MG63 (cell line): ENCODE data around the gene PTPRT. TPM values are rescaled to one million over a fixed set of nuclear protein-coding genes. Genes with fewer than 3 reads are reported as not detected.

Source experiments
- DNase-seq: peaks from one replicate; pipeline ENCODE4 v3.0.0-alpha.2; 2020
- H3K27me3 ChIP-seq: fragments of 250-450 bp; sonication (Bioruptor Pico); 2 replicates; pipeline ENCODE4 v1.5.1; 2020; ENCODE audit warnings: mild to moderate bottlenecking, moderate library complexity
- H3K36me3 ChIP-seq: fragments of 250-450 bp; sonication (Bioruptor Pico); 2 replicates; pipeline ENCODE4 v1.5.1; 2020; ENCODE audit warnings: mild to moderate bottlenecking, moderate library complexity
- H3K4me3 ChIP-seq: fragments of 250-450 bp; sonication (Bioruptor Pico); 2 replicates; pipeline ENCODE4 v1.5.1; 2020; ENCODE audit warnings: mild to moderate bottlenecking, moderate library complexity
- H3K9me3 ChIP-seq: fragments of 250-450 bp; sonication (Bioruptor Pico); 2 replicates; pipeline ENCODE4 v1.5.1; 2020; ENCODE audit warnings: mild to moderate bottlenecking, moderate library complexity
- total RNA-seq: library from RNA; depleted of rRNA; stranded (reverse); fragments of >200 nt; shearing (Covaris generic); gene quantifications from 2 replicates; pipeline ENCODE4 v1.2.3, GENCODE V29; 2014; ENCODE audit warnings: low replicate concordance

The PTPRT gene
- total RNA-seq, 1 experiment from 2014 or later: not detected

GRCh38 chr20:42191140-42191860 lies 998.4 kb downstream of the PTPRT start:
- no peaks in the 10 kb centered on the region for H3K9me3 ChIP-seq
- no peaks in the 10 kb centered on the region for H3K36me3 ChIP-seq
- peak; percentile 12 for DNase-seq
- no peak overlapping the region for H3K4me3 ChIP-seq
- no peaks in the 10 kb centered on the region for H3K27me3 ChIP-seq

GRCh38 chr20:42190084-42190483 lies 999.6 kb downstream of the PTPRT start:
- Histone ChIP-seq H3K9me3 (no peaks in the 10 kb centered on the region), H3K4me3 (no peak overlapping the region), H3K27me3 (no peaks in the 10 kb centered on the region), H3K36me3 (no peaks in the 10 kb centered on the region)
- no peak for DNase-seq

DNA sequence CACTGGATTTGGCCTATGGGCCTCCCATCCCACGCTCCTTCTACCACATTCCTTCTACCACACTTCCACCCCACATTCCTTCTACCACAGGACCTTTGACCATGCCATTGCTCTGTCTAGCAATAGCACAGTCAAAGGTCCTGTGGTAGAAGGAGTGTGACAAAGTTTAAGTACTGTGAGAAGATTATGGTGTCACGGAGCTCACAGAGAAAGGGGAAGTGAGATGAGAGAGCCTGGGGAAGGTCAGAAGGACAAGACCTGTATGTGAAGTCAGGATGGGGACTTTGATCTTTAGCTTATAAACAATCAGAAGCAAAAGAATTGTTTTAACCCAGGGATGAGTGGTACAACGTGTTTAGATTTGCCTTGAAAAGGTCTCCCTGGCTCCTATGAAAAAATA lies 1003.4 kb downstream of the PTPRT start:
- no peaks in the 10 kb centered on the region for H3K36me3 ChIP-seq
- no peak for DNase-seq
- H3K9me3 ChIP-seq: no peaks in the 10 kb centered on the region
- H3K4me3 ChIP-seq: no peak overlapping the region
- H3K27me3 ChIP-seq: no peaks in the 10 kb centered on the region

GRCh38 chr20:42183147-42183546 lies 1006.6 kb downstream of the PTPRT start:
- no peaks in the 10 kb centered on the region for H3K36me3 ChIP-seq
- H3K4me3 ChIP-seq: no peak overlapping the region
- 0 out of 2 replicates have a peak, but pooled peaks cover 2% of the 10 kb centered on the region for H3K9me3 ChIP-seq
- H3K27me3 ChIP-seq: no peaks in the 10 kb centered on the region
- DNase-seq: no peak

GRCh38 chr20:42181064-42181463 lies 1008.6 kb downstream of the PTPRT start:
- DNase-seq: no peak
- Histone ChIP-seq H3K4me3 (no peak overlapping the region), H3K9me3 (0 out of 2 replicates have a peak, but pooled peaks cover 2% of the 10 kb centered on the region), H3K36me3 (no peaks in the 10 kb centered on the region), H3K27me3 (no peaks in the 10 kb centered on the region)

DNA sequence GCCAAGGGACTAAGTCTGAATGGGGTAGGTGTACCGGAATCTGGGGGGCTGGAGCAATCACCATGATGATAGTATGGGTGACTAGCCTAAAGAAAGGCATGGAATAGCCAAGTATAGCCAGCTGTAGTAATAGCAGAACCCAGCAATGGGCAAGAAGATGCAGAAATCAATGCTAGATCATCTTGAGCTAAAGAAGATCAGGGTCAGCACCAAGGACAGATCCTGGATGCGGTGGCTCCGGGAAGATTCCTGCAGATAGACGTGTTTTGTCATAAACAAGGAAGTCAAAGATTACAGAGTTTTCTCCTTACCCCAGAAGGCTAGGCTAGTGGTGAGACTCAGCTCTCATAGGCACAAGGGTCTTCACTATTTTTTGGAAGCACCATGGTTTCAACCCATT lies 1009.9 kb downstream of the PTPRT start:
- peak; percentile 23 for DNase-seq
- 0 out of 2 replicates have a peak, but pooled peaks cover 2% of the 10 kb centered on the region for H3K9me3 ChIP-seq
- no peaks in the 10 kb centered on the region for H3K36me3 ChIP-seq
- H3K4me3 ChIP-seq: no peak overlapping the region
- no peaks in the 10 kb centered on the region for H3K27me3 ChIP-seq

DNA sequence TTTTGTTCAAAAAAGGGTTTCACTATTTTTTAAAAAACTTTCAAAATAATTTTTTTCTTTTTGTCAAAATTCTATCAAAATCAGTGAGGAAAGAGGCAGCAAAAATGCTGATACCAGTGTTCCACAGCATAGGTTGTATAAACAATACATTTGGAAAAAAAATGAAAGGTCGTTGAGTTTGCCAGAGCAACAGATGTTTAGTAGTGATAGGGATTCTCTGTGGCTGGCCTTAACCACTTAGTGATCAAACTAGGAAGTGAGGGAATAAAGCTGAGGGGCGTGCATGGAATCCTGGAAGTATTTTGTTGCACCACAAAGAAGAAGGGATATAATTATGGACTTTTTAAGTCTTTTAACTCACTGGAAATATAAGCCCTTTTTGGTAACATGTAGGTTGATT lies 1016.3 kb downstream of the PTPRT start:
- DNase-seq: no peak
- H3K4me3 ChIP-seq: no peak overlapping the region
- no peaks in the 10 kb centered on the region for H3K36me3 ChIP-seq
- no peaks in the 10 kb centered on the region for H3K9me3 ChIP-seq
- no peaks in the 10 kb centered on the region for H3K27me3 ChIP-seq

GRCh38 chr20:42164121-42164890 lies 1025.4 kb downstream of the PTPRT start:
- no peaks in the 10 kb centered on the region for H3K27me3 ChIP-seq
- no peak overlapping the region for H3K4me3 ChIP-seq
- no peaks in the 10 kb centered on the region for H3K9me3 ChIP-seq
- no peak for DNase-seq
- no peaks in the 10 kb centered on the region for H3K36me3 ChIP-seq

DNA sequence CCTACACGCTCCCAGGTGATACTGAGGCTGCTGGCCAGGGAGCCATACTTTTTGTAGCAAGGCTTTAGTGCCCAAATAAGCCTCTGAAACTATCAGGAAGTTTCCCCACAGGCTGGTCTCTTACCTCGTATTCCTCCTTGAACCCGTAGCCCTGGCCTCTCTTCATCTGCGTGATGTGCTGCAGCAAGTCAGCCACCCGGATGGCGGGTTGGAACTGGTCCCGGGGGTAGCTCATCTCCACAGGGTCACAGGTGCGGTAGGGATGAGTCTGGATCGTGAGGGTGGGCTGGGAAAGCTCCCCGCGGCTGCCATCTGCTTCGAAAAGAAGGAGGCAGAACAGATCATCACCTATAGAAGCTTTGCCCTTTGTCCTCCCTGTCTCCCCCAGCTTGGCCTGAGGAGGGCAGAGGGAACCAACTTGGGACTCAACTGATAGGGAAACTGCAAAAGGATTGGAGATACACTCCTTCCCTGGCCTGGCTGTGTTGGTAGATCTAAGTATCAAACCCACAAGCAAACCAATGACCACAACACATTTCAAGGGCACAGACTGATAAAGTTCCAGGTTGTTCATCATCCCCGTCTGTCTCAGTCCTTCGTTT lies 1028.4 kb downstream of the PTPRT start:
- no peak for DNase-seq
- H3K36me3 ChIP-seq: no peaks in the 10 kb centered on the region

GRCh38 chr20:42159808-42160207 lies 1029.9 kb downstream of the PTPRT start:
- H3K36me3 ChIP-seq: no peaks in the 10 kb centered on the region
- H3K4me3 ChIP-seq: no peak overlapping the region
- no peak for DNase-seq
- no peaks in the 10 kb centered on the region for H3K27me3 ChIP-seq
- H3K9me3 ChIP-seq: no peaks in the 10 kb centered on the region

More for the DNA sequence above, 1028.4 kb downstream of the PTPRT start:
- Histone ChIP-seq H3K4me3 (no peak overlapping the region), H3K9me3 (no peaks in the 10 kb centered on the region), H3K27me3 (no peaks in the 10 kb centered on the region)

- DNase-seq: no peak
- H3K9me3 ChIP-seq: no peaks in the 10 kb centered on the region
- no peaks in the 10 kb centered on the region for H3K36me3 ChIP-seq
- no peak overlapping the region for H3K4me3 ChIP-seq
- H3K27me3 ChIP-seq: no peaks in the 10 kb centered on the region
Observed at GRCh38 chr20:42158272-42158671, 1031.4 kb downstream of the PTPRT start.

DNA sequence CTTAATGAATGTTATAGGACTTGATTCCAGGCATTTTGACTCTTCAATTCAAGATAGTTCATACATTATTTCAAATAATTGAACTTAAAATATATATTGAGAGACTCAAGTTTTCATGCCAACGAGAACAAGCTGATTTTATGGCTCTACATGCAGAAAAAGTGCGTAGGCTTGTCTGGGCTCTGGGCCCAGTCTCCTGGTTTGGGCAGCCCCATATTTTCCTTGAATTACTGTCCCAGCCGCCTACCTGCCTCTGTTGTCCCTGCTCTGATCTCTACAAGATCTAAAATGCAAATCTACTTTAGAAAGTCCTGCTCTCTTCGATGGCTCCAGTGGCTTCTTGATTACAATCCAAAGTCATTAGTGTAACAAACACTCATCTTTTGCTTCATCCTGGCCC lies 1034.1 kb downstream of the PTPRT start:
- Histone ChIP-seq H3K36me3 (no peaks in the 10 kb centered on the region), H3K9me3 (no peaks in the 10 kb centered on the region), H3K4me3 (no peak overlapping the region), H3K27me3 (no peaks in the 10 kb centered on the region)
- no peak for DNase-seq

DNA sequence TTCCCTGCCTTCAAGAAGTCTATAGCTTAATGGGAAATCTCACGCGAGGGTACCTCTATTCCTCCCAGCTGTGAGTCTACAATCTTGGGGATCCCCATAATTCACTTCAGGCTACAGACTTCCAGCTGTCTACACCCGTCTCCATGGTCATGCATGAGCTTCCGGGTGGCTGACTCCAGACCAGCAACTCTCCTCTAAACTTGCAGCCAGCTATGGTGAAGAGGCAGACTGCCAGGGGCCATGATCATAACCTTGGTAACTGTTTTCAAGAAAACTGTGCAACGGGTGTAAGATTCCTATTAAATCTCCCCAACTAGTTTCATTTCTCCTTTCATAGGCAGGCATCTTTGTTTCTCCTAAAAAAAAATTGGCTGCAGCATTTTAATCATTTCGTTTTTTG lies 1037.1 kb downstream of the PTPRT start:
- no peaks in the 10 kb centered on the region for H3K36me3 ChIP-seq
- DNase-seq: no peak

GRCh38 chr20:42150230-42150629 lies 1039.5 kb downstream of the PTPRT start:
- Histone ChIP-seq H3K9me3 (no peaks in the 10 kb centered on the region), H3K36me3 (no peaks in the 10 kb centered on the region), H3K4me3 (no peak overlapping the region), H3K27me3 (no peaks in the 10 kb centered on the region)
- no peak for DNase-seq

More for the DNA sequence above, 1037.1 kb downstream of the PTPRT start:
- no peaks in the 10 kb centered on the region for H3K9me3 ChIP-seq
- no peak overlapping the region for H3K4me3 ChIP-seq
- H3K27me3 ChIP-seq: no peaks in the 10 kb centered on the region

DNA sequence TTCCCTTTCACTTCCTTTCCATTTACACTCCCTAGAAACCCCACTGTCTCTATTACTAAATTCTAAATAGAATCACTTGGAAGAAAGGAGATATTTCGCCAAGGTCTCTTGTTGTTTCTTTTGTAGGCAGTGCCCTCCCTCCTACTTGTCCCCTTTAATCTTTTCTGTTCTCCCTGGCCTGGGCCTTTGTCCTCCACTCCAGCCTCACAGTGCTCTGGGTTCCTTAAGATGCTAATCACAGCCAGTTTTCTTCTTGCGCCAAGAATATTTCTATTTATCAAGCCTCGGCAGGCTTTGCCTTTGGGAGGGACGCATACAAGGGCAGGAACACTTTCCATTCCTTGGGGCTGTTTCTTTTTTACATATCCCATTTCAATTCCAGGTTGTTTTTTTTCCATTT lies 1051.0 kb downstream of the PTPRT start:
- no peaks in the 10 kb centered on the region for H3K27me3 ChIP-seq
- DNase-seq: no peak
- no peak overlapping the region for H3K4me3 ChIP-seq
- H3K9me3 ChIP-seq: no peaks in the 10 kb centered on the region
- H3K36me3 ChIP-seq: no peaks in the 10 kb centered on the region

GRCh38 chr20:42134265-42135098 lies 1055.2 kb downstream of the PTPRT start:
- no peaks in the 10 kb centered on the region for H3K36me3 ChIP-seq
- H3K4me3 ChIP-seq: no peak overlapping the region
- H3K27me3 ChIP-seq: no peaks in the 10 kb centered on the region
- DNase-seq: no peak
- no peaks in the 10 kb centered on the region for H3K9me3 ChIP-seq
